ENCODE data around the gene GPR161.

- TF ChIP-seq POLR2A (IDR thresholded peaks at IDR 0.05; ENCODE audit: low read depth) (no peak), CTCF (IDR thresholded peaks at IDR 0.05) (no peak)
Measured at GRCh38 chr1:168085401-168085872, 51.3 kb downstream of the GPR161 start.

Data from esophagus muscularis mucosa (tissue), 3 donors.